Activated CD4-positive, alpha-beta T cell treated with anti-CD3 and anti-CD28 coated beads for 48 hours (primary cell): ENCODE results near the gene THEM5.

Experiments used
- DNase-seq: peaks from one replicate; pipeline ENCODE4 v3.0.0-alpha.2; 2020

Gene THEM5

GRCh38 chr1:151839082-151839412 lies 14.5 kb downstream of the THEM5 start:
- DNase-seq: no peak

DNA sequence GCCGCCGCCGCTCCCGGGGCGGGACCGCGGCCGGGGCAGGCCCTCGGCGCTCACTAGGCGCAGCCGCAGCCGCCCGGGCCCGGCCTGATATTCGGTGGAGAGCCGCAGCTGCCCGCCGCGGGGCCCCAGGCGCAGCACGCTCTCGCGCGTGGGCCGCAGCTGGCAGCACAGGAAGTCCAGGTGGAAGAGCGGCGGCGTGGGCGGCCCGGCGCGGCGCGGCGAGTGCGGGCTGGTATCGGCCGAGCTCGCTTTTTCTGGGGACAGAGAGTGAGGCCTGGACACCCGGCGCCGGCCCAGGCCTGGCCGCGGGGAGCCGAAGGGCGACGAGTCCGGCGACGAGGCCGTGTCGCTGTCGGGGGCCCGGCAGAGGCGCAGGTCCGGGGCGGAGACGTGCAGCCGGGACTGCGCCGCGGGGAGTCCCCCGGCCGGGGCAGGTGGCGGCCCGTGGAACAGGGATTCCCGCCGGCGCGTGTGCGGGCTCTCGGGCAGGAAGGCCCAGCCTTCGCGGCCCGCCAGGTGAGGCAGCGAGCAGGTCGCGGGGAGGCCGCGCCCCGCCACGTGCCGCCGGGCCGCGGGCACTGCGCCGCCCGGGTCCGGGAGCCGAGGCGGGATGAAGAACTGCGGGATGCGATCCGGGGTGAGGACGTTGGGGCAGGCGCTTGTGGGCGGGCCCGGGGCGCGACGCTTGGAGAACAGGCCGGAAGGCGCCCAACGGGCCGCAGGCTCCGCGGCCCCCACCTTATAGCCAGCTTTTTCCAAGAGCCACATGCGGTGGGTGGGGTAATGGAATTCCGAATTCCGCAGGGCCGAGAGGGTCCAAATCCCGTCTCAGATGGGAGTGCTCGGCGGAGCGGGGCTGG lies 15.1 kb downstream of the THEM5 start:
- DNase-seq: peak; percentile 61

DNA sequence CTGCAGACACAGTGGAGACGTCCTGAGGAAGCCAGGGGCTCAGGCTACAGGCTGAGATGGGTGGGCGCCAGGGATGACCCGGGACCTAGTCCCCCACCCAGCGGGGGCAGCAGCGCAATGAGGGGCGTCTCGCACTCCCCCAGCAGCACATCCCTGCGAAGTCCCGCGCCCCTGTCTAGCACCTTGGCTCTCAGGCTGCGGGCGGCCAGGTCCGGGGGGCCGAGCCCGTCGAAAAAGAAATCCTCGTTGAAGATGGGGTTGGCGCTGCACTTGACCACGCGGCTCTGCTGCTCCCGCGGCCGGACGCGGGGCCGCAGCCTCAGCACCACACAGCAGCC lies 15.7 kb downstream of the THEM5 start:
- DNase-seq: no peak

- no peak for DNase-seq
These were observed 16.3 kb downstream of the THEM5 start for GRCh38 chr1:151837197-151837596.

- no peak for DNase-seq
These were observed 17.9 kb downstream of the THEM5 start for GRCh38 chr1:151835596-151835995.

DNA sequence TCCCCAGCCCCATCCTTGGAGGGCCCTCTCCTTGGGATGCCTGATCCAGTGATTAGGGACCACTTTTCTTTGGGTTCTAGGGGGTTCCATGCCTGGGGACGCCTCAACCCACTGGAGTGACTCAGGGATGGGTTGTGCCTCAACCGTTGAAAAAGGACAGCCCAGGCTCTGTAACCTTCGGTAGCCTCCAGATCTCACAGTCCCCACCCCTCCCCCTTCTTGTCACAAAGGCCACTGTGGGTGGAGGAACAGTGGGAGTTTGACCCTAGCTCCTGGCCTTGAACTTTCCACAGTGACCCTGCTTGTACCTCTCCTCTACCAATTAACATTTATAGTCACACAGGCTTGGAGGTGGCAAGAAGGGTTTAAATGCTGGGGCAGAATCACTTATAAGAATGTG lies 19.3 kb downstream of the THEM5 start:
- no peak for DNase-seq

DNA sequence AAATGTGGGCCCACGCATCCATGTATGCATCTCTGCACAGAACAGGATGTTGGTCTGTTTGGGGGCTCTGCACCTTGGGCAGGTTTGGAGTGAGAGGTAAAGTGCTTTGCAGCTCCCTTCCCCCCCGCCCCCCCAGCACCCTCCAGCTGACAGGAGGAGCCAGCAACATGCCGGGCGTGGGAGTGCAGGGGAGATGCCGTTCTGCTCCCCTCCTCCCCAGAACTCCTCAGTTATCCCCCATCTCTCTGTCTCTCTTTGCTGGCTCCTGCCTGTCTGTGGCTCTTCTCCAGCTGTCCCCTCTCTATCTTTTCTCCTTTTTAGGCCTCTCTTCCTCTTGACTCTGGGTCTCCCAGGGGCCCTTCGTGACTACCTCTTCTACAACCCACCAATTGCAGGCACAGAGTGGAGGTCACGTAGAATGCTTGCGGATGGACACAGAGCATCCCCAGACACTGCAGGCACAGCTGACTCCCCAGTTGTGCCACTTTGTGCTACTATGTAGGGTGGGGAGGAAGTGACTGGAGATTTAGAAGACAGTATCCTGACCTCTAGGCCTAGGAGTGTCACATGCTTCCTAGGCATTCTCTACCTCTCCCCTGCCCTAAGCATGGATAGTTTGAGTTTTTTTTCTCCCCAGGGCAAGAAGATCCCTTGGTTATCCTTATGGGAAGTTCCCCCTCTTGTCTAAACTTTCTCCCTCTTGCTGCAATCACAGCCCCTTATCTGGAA lies 20.2 kb downstream of the THEM5 start:
- DNase-seq: no peak

- no peak for DNase-seq
These were observed 21.1 kb downstream of the THEM5 start for GRCh38 chr1:151832318-151832980.

DNA sequence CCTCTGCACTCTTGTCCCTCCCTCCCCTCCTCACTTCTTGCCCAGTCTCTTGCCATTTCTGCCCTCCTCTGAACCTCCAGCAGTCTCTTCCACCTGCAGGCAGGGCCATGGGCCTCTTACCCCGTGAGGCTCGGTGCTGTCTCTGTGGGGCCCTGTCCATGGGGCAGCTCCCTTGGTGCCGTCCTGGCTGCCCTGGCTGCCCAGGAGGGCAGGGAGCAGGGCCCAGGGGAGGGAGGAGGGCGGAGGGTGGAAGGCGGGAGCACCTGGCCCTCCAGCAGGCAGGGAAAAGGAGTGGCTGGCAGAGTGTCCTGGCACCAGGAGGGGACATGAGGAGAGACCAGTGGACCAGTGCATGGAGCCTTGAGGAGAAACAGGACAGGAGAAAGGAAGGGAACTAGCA lies 21.9 kb downstream of the THEM5 start, which contains the start of gene RORC:
TSS of gene RORC (minus strand) at position 198 of the 400 bp plus-strand sequence. CDS start at position 160, 38 bp downstream.
- no peak for DNase-seq

DNA sequence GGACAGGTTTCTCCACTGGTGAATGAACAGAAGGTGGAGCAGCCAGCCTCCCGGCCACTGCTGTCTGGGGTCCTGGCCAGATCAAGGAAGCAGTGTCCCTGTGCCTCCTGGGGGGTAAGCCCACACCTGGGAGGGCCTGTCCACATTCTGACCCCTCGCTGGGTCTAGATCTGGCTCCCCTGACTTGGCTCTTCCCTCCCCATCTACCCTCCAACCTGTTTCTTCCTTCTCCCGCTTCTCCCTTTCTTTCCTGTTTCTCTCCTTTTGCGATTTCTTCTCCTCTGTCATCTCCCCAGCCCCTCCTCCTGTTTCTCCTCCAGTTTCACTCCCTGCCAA lies 22.3 kb downstream of the THEM5 start:
- DNase-seq: no peak

GRCh38 chr1:151830055-151830454 lies 23.5 kb downstream of the THEM5 start:
- no peak for DNase-seq

GRCh38 chr1:151829352-151830046 lies 24.0 kb downstream of the THEM5 start:
- no peak for DNase-seq

DNA sequence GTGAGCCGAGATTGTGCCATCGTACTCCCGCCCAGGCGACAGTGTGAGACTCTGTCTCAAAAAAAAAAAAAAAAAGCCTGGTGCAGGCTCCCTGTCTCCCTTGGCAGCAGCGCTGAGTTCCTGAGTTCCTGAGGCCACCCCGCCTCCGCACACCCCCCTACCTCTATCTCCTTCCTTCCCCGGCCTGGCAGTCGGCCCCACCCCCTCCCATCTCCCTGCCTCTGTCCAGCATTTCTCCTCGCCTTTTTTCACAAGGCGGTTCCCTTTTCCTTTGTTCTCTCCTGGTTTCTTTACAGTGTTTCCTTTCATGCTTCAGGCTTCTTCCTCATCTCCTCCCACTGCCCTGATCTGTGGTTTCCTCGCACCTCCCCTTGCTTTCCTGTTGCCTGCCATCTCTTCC lies 24.6 kb downstream of the THEM5 start:
- no peak for DNase-seq

DNA sequence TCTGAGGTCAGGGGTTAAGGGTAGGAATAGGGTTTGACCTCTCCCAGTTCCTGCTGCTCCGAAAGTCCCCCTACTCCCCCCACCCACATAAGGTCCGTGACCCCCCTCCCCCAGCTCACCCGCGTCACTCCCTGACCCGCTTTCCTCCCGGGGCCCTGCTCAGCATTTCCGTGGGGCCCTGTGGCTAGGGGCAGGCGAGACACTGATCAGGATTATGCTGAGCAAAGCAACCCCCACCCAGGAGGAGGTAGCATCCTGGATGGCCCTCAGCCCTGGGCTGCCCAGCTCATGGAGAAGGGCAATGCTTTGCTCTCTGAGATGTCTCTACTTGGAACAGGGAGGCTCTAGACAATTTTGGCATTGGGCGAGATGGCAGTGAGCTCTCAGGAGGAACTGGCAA lies 25.7 kb downstream of the THEM5 start:
- DNase-seq: no peak

GRCh38 chr1:151825751-151826660 lies 27.5 kb downstream of the THEM5 start:
- DNase-seq: peak; percentile 52

DNA sequence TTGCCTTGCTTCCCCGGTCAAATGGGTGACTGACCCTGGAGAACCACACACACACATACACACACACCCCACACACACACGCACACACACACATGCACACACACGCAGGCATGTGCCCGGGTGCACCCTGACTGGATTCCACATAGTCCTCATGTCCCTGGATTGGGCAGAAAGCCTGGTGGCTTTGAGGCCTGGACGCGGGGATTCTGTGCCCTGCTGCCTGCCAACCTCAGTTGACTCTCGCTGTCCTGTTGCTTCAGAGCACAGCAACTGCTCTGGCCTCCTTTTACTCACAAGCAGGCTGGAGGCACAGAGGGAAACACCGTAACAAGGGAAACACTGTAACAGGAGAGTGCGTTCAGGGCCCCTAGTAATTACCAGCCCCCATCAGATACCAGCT lies 28.3 kb downstream of the THEM5 start:
- DNase-seq: no peak

GRCh38 chr1:151823175-151823574 lies 30.3 kb downstream of the THEM5 start:
- DNase-seq: no peak

DNA sequence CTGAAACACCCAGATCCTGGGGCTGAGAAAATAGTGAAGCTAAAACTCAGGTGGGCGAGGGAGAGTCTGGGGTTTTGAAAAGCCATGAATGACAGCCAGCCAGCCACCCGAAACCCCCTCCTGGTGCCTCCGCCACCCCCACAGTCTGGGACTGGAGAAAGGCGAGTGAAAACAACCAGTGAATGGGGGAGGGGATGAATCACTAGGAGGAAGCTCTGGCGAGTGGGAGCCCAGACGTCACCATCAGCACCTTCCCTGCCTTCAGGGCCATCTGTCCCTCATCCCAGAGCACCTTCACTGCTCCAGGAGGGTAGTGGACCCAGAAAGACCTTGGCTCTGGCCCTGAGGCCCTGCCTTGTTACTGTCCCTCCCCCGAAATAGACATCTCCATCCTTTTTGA lies 31.1 kb downstream of the THEM5 start:
- DNase-seq: peak; percentile 79

- no peak for DNase-seq
These were observed 32.6 kb downstream of the THEM5 start for GRCh38 chr1:151820940-151821339.

GRCh38 chr1:151819976-151820623 lies 33.4 kb downstream of the THEM5 start:
- DNase-seq: peak; percentile 68

DNA sequence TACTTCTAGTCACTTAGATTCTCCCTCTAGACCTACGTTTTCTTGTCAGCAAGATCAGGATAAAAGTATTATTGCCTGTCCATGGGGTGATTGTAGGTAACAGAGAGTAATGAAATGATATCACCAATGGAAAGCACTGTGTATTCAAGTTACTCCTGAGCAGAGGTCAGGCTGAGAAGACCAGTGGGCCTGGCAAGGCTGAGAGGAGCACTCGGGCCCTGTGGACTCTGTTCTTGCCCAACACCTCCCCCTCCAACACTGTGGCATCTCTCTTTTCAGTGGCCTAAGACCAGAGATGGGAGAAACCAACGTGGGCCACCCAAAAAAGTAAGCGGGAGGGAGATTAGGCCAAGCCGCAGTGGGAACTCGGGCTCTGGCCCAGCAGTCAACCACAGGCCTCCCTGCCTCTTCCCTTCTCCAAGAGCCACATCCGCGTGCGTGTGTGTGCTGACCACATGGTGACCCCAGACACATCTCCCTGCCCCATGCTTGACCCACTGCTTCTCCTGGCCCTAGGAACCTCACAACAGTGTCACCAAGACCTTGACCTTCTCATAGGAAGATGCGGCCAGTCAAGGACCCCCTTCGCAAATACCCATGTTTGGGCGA lies 34.2 kb downstream of the THEM5 start:
- DNase-seq: no peak
